ENCODE measurements around the gene NDC1. TPM values are rescaled to one million over a fixed set of nuclear protein-coding genes. Genes with fewer than 3 reads are reported as not detected.

Gene NDC1
- total RNA-seq, 2 donors from 2014 or later, result 5.4 to 6.3 TPM

DNA sequence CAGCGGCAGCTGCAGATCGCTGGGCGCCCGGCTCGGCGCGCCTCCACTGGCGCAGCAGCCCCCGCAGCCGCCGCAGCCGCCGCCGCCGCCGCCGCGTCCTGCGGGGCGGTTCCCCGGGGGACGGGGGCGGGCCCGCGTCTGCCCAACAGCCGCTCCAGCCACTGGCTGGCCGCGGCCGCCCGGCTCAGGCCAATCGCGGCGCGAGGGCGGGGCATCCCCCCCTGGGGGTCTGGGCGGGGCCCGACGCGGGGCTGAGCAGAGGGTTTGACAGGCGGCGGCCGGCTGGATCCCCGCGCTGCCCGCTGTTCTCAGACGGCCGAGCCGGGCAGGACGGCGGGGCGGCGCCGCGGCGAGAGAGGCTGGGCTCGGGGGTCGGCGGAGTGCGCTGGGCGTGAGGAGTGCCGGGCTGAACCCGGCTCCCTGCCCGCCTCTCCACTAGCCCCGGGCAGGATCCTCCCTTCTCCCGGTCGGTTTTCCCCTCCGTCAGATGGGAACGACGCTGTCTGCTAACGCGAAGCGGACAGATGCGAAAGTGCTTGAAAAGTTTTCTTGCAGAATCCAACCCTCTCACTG lies 98.9 kb downstream of the NDC1 start, which contains the start of gene GLIS1:
Gene GLIS1, minus strand, starts transcription at position 56 of the 573 bp plus-strand sequence. CDS start 1,100 bp downstream, outside the sequence.
- no peaks in the 10 kb centered on the region for H3K9me3 ChIP-seq (ENCODE audit: control insufficient read depth, low read length, poor library complexity, severe bottlenecking)
- Mint-ChIP-seq H3K27me3 (peaks cover 29% of the 10 kb centered on the region), H3K4me3 (peak within 1 kb of the TSS; percentile 69), H3K27ac (no peak within 1 kb of the TSS), H3K36me3 (ENCODE audit: low read depth) (peaks cover 4% of the 10 kb centered on the region), H3K4me1 (no peaks in the 10 kb centered on the region)
- ATAC-seq, result peak; percentile 84
- DNase-seq, result no peak

DNA sequence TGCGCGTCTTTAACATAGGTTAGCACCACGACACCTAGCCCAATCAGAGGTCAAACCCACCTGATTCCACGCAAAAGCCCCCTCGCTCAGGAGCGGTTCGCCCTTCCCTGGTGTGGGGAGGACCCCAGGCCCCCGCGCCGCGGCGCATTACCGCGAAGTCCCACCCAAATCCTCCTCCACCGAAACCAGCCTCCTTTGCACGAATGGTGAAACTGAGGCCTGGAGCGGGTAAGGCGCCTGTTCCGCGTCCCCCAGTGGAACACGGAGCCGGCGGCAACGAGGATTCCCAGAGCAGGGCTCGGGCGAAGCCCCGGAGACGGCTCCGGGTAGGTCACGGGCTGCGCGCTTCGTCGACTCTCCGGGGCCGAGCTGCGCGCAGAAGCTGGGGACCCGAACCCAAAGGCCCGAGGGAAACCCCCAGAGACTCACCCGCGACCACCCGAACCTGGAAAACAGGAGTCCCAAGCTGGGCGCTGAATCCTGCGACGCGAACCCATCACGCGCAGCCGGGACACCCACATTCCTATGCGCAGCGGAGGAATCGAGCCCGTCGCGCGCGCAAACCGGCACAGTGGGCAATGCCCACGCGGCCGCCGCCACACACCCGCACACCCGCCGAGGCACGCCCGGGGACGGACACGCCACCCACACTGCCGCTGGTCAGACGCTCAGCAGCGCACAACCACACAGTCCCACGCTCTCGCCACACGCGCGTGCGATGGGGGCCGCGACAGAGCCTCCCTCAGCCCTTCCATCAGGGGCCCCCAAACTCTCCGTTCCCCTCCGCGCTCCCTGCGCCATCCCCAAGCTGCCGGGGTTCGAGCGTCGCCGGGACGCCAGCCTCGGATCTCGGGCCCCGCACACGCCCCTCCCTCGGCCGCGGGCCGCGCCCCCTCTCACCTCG lies 99.6 kb downstream of the NDC1 start:
- no peak overlapping the region for H3K27ac Mint-ChIP-seq
- ATAC-seq, result no peak
- peaks cover 37% of the 10 kb centered on the region for H3K27me3 Mint-ChIP-seq
- H3K4me1 Mint-ChIP-seq, result no peaks in the 10 kb centered on the region
- no peaks in the 10 kb centered on the region for H3K9me3 ChIP-seq (ENCODE audit: control insufficient read depth, low read length, poor library complexity, severe bottlenecking)
- peaks cover 4% of the 10 kb centered on the region for H3K36me3 Mint-ChIP-seq (ENCODE audit: low read depth)
- DNase-seq, result no peak
- peak overlapping the region; percentile 61 for H3K4me3 Mint-ChIP-seq

DNA sequence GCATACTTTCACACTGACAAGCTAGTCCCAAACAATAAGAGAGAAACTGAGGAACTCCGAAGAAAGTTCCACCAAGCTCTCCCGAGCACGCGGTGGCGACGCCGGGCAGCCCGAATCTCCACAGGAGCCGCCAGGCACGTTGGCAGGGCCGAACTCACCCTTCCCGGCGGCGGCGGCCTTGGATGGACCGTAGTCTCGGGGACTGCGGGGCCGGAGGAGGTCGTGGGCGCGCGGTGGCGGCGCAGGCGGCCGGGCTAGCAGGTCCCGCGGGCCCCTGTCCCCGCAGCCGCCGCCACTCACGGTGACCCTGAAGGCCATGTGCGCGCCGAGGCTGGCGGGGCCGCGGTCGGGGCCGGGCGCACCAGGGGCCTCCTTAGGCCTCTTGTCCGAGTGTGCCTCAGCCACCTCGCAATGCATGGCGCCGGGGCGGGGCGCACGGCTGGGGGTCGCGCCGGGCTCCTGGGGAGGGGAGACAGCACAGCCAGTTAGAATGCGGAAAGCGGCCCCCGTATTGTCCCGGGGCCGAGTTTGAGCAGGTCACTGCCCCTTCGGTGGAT lies 100.4 kb downstream of the NDC1 start:
- H3K9me3 ChIP-seq (ENCODE audit: control insufficient read depth, low read length, poor library complexity, severe bottlenecking), result no peaks in the 10 kb centered on the region
- Mint-ChIP-seq H3K27me3 (peaks cover 38% of the 10 kb centered on the region), H3K27ac (no peak overlapping the region), H3K4me1 (no peaks in the 10 kb centered on the region), H3K4me3 (peak overlapping the region; percentile 61), H3K36me3 (ENCODE audit: low read depth) (peaks cover 4% of the 10 kb centered on the region)
- ATAC-seq (no peak), DNase-seq (no peak)

DNA sequence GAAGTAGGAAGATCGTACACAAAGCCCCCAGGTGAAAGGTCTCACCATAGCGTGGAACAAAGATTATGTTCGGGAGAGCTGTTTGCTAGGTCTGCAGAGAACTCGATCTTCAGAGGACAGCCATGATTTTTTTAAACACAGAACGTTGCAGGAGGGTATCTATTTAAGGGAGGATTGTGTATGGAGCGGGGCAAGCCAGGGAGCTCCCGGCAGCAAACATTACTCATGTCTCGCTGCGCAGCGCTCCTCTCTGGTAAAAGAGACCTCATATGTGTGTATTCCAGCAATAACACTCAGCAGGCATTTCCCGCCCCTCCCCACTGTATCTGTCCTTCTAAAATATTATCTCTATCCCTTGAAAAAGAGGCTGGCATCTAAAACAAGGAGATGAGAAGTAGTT lies 101.8 kb downstream of the NDC1 start:
- no peak overlapping the region for H3K27ac Mint-ChIP-seq

DNA sequence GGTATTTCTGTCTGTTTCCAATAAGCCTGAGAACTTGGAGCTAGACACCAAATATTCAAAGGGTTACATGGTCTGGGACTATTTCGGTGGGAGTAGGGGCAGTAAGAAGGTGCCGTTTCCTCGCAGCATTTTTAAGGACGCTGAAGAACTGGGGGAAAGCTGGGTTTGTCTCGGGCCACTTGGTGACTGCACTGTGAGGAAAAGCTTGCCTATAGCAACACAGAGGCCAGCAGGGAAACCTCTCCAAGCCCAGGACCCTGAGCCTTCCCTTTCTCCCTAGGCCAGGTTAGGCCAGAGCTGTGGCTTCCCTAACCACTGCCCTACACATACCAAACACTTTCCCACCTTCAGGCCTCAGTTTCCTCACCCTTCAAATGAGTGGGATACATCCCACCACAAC lies 102.4 kb downstream of the NDC1 start:
- H3K9me3 ChIP-seq (ENCODE audit: control insufficient read depth, low read length, poor library complexity, severe bottlenecking), result no peaks in the 10 kb centered on the region
- Mint-ChIP-seq H3K27me3 (peaks cover 48% of the 10 kb centered on the region), H3K27ac (no peak overlapping the region), H3K4me1 (no peaks in the 10 kb centered on the region), H3K4me3 (no peak overlapping the region), H3K36me3 (ENCODE audit: low read depth) (no peaks in the 10 kb centered on the region)
- ATAC-seq (no peak), DNase-seq (no peak)

More for the DNA sequence above, 101.8 kb downstream of the NDC1 start:
- H3K27me3 Mint-ChIP-seq, result peaks cover 45% of the 10 kb centered on the region
- no peaks in the 10 kb centered on the region for H3K4me1 Mint-ChIP-seq
- no peaks in the 10 kb centered on the region for H3K9me3 ChIP-seq (ENCODE audit: control insufficient read depth, low read length, poor library complexity, severe bottlenecking)
- no peak overlapping the region for H3K4me3 Mint-ChIP-seq
- no peaks in the 10 kb centered on the region for H3K36me3 Mint-ChIP-seq (ENCODE audit: low read depth)
- ATAC-seq, result no peak
- DNase-seq, result no peak

DNA sequence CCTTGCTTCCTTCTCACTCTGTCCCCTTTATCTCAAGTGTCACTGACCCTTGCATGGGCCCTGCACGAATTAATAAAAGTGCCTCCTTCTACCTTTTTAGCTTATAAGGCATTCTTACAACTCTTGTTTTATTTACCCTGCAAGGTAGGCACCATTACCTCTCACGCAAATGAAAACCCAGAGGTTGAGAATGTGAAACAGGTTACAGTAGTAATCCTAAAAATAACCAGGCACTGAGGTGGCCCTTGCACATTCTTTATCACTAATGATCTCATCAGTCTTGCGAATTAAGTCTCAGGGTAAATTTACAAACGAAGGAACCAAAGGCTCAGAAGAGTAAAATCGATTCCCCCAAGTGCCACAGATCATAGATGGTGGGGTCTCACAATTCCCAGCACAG lies 102.8 kb downstream of the NDC1 start:
- H3K9me3 ChIP-seq (ENCODE audit: control insufficient read depth, low read length, poor library complexity, severe bottlenecking), result no peaks in the 10 kb centered on the region
- Mint-ChIP-seq H3K4me1 (no peaks in the 10 kb centered on the region), H3K4me3 (no peak overlapping the region), H3K27ac (no peak overlapping the region), H3K36me3 (ENCODE audit: low read depth) (no peaks in the 10 kb centered on the region), H3K27me3 (peaks cover 52% of the 10 kb centered on the region)
- DNase-seq (no peak), ATAC-seq (no peak)

DNA sequence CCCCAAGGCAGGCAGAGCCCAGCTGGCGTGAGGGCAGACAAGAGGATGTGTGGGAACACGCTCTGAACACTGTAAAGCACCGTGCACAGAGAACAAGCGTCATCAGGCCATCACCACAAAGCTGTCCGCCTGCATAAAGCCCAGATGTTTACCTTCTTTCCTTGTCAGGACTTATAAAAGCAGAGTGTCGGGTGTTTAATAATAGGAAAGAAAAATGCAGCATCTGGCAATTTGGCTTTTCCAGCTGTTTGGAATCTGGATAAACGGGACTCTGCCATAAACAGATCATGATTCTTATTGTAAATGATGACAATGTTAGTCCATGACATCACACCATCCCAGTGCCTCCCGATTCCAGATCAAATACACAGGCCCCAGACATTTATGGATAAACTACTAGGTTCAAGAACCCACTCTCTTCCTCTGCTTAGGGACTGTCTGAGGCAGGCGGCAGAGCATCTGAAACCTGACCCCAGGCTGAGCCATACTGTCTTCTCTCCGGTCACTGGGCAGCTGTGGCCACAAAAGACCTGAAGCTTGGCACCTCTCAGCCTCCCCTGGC lies 103.4 kb downstream of the NDC1 start:
- Mint-ChIP-seq H3K36me3 (ENCODE audit: low read depth) (no peaks in the 10 kb centered on the region), H3K4me1 (no peaks in the 10 kb centered on the region), H3K27me3 (peaks cover 51% of the 10 kb centered on the region), H3K4me3 (no peak overlapping the region), H3K27ac (peak overlapping the region; percentile 27)
- ATAC-seq, result no peak
- DNase-seq, result no peak
- H3K9me3 ChIP-seq (ENCODE audit: control insufficient read depth, low read length, poor library complexity, severe bottlenecking), result no peaks in the 10 kb centered on the region

DNA sequence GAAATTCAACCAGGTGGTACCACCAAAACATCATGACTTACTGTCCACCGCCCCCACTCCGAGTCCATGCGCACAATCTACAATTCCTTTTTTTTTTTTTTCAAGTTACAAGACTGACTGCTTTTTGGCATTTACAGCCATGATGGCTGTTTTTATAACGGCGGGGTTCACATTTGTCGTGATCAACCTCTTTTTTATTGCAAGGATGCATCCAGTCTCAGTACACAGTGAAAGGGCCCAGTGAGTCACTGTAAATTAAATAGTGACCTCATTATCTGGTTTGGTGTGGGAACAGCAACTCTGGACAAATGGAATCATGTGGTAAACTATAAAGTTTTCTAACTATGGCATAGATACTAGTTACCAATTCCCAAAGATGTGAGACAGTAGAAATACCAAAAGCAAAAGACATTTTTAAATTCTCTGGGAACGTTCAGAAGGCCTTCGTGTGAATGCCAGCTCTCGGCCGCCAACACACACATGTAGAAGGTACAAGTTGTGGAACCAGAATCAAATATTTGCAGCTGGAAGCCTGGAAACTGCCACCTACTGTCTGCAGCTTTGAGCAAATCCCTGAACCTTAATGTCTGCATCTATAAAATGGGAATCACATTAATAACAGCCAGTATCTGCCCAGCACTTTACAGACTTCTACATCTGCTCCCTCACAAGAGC lies 104.0 kb downstream of the NDC1 start:
- DNase-seq (no peak), ATAC-seq (no peak)
- H3K36me3 Mint-ChIP-seq (ENCODE audit: low read depth), result no peaks in the 10 kb centered on the region
- no peaks in the 10 kb centered on the region for H3K9me3 ChIP-seq (ENCODE audit: control insufficient read depth, low read length, poor library complexity, severe bottlenecking)
- H3K27me3 Mint-ChIP-seq, result peaks cover 50% of the 10 kb centered on the region
- peak overlapping the region; percentile 27 for H3K27ac Mint-ChIP-seq
- no peak overlapping the region for H3K4me3 Mint-ChIP-seq
- H3K4me1 Mint-ChIP-seq, result no peaks in the 10 kb centered on the region

DNA sequence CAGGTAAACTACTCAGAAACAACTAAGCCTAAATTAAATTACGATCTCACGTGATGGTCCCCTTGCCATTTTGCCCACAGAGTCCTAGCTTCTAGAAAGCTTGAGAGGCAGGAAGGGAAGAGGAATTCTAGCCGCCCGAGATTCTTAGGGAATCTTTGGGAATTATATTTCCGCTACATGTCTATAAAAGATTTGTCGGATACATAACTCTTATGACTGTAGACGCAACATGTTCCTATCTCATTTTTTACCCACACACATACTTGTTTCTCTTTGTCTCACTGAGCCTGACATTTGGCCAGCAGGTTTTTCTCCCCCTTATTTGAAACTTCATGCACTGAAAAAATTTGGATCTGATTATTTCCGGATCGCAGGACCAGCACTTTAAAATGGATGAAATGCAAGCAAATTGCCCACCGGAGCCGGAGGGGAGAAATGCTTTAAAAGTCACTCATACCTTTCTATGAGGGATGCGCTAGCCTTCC lies 104.6 kb downstream of the NDC1 start:
- Mint-ChIP-seq H3K27ac (no peak overlapping the region), H3K27me3 (peaks cover 54% of the 10 kb centered on the region), H3K4me1 (no peaks in the 10 kb centered on the region), H3K36me3 (ENCODE audit: low read depth) (no peaks in the 10 kb centered on the region), H3K4me3 (no peak overlapping the region)
- H3K9me3 ChIP-seq (ENCODE audit: control insufficient read depth, low read length, poor library complexity, severe bottlenecking), result no peaks in the 10 kb centered on the region
- no peak for ATAC-seq
- DNase-seq, result no peak

DNA sequence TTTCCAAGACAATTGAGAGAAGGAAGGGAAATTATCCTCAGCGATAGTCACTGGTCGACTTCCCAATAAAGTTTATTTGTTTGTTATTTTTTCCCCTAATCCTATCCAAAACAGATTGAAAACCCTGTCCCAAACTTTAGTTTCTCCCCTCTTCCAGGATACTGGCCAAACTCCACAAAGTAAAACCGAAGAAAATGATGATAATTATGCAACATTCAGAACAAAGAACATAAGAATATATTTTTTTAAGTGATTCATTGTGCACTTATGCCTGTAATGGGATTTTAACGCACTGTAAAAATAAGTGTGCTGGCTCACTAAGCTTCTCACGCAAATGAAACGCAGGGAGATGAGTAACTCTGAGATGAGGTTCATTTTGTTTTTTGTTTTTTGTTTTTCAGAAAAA lies 105.2 kb downstream of the NDC1 start:
- no peaks in the 10 kb centered on the region for H3K9me3 ChIP-seq (ENCODE audit: control insufficient read depth, low read length, poor library complexity, severe bottlenecking)
- Mint-ChIP-seq H3K4me1 (no peaks in the 10 kb centered on the region), H3K27ac (no peak overlapping the region), H3K4me3 (no peak overlapping the region), H3K27me3 (peaks cover 54% of the 10 kb centered on the region), H3K36me3 (ENCODE audit: low read depth) (no peaks in the 10 kb centered on the region)
- DNase-seq (no peak), ATAC-seq (no peak)

DNA sequence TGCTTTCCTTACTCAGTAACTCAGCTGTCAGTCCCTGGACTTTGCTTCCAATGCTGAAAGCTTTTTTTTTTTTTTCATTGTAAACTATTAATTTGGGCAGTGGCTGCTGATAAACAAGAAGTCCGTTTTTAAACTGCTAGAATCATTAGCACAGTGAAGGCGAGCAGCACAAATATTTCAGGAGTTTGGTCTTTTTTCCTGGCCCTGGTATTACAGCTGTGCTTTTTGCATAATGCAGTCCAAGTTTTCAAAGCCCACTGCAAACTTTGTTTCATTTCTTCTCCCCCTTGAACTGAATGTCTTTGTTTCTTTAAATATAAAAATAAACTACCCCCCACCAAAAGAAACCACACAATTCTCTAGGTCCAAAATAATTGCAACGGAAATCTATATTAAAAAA lies 105.7 kb downstream of the NDC1 start:
- H3K27ac Mint-ChIP-seq, result no peak overlapping the region
- DNase-seq, result no peak
- H3K9me3 ChIP-seq (ENCODE audit: control insufficient read depth, low read length, poor library complexity, severe bottlenecking), result no peaks in the 10 kb centered on the region
- H3K36me3 Mint-ChIP-seq (ENCODE audit: low read depth), result no peaks in the 10 kb centered on the region
- peaks cover 54% of the 10 kb centered on the region for H3K27me3 Mint-ChIP-seq
- H3K4me3 Mint-ChIP-seq, result no peak overlapping the region
- ATAC-seq, result no peak
- no peaks in the 10 kb centered on the region for H3K4me1 Mint-ChIP-seq

DNA sequence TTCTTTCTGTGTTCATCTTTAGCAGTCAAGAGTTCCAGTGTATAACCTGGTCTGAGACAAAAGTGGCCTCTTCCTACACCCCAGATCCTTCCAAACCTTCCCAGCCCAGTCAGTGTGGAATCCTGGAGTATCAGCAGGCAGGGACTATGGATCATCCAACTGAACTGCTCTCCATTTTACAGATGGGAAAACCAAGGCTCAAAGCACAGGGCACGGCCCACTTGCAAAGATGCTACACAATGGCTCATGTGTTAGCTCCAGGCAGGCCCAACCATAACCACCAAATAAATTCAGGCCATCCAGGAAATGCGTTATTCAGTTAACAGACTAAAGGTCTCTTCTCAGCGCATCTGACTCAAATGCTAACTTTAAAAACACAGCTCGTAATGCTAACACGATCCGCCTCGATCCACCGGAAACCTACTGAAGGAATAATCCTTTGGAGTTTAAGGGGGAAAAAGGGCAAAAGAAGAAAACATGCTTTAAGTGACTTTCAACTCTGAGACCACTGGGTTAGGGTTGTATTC lies 106.3 kb downstream of the NDC1 start:
- H3K4me1 Mint-ChIP-seq, result no peaks in the 10 kb centered on the region
- H3K9me3 ChIP-seq (ENCODE audit: control insufficient read depth, low read length, poor library complexity, severe bottlenecking), result no peaks in the 10 kb centered on the region
- H3K36me3 Mint-ChIP-seq (ENCODE audit: low read depth), result no peaks in the 10 kb centered on the region
- DNase-seq (no peak), ATAC-seq (no peak)
- H3K4me3 Mint-ChIP-seq, result no peak overlapping the region
- H3K27ac Mint-ChIP-seq, result no peak overlapping the region
- peaks cover 54% of the 10 kb centered on the region for H3K27me3 Mint-ChIP-seq

Measured in T-helper 17 cell (primary cell).